ENCODE measurements around the gene KPRP.

The KPRP gene

GRCh38 chr1:152757747-152758146 is at the start of gene KPRP:
Gene KPRP (plus strand): TSS chr1:152758025. CDS start chr1:152759589, 1,564 bp downstream.
- in situ Hi-C loops (cut with HindIII; ENCODE audit: low sequenced_read_pairs): no loop called here
- DNase-seq (ENCODE audit: low read depth, low spot score): no peak
- no peak for TF ChIP-seq CTCF (IDR thresholded peaks at IDR 0.05; ENCODE audit: low read depth, low read length)
- H3K4me3 ChIP-seq (ENCODE audit: low read depth, low read length): no peak within 1 kb of the TSS

GRCh38 chr1:152718238-152718637 is 39.6 kb upstream of the KPRP start:
- no peak for TF ChIP-seq CTCF (IDR thresholded peaks at IDR 0.05; ENCODE audit: low read depth, low read length)
- DNase-seq (ENCODE audit: low read depth, low spot score): no peak
- no peak overlapping the region for H3K4me3 ChIP-seq (ENCODE audit: low read depth, low read length)
- in situ Hi-C loops (cut with HindIII; ENCODE audit: low sequenced_read_pairs): no loop called here

GRCh38 chr1:152725261-152725660 is 32.6 kb upstream of the KPRP start:
- DNase-seq (ENCODE audit: low read depth, low spot score): no peak
- in situ Hi-C loops (cut with HindIII; ENCODE audit: low sequenced_read_pairs): no loop called here
- H3K4me3 ChIP-seq (ENCODE audit: low read depth, low read length): no peak overlapping the region
- no peak for TF ChIP-seq CTCF (IDR thresholded peaks at IDR 0.05; ENCODE audit: low read depth, low read length)

- in situ Hi-C loops (cut with HindIII; ENCODE audit: low sequenced_read_pairs): no loop called here
- no peak overlapping the region for H3K4me3 ChIP-seq (ENCODE audit: low read depth, low read length)
- no peak for DNase-seq (ENCODE audit: low read depth, low spot score)
- TF ChIP-seq CTCF (IDR thresholded peaks at IDR 0.05; ENCODE audit: low read depth, low read length): no peak
Measured at GRCh38 chr1:152728986-152729385, 28.8 kb upstream of the KPRP start.

GRCh38 chr1:152735648-152736047 is 22.2 kb upstream of the KPRP start:
- in situ Hi-C loops (cut with HindIII; ENCODE audit: low sequenced_read_pairs): no loop called here
- TF ChIP-seq CTCF (IDR thresholded peaks at IDR 0.05; ENCODE audit: low read depth, low read length): peak; percentile 12
- no peak for DNase-seq (ENCODE audit: low read depth, low spot score)
- H3K4me3 ChIP-seq (ENCODE audit: low read depth, low read length): no peak overlapping the region

GRCh38 chr1:152737997-152738396 is 19.8 kb upstream of the KPRP start:
- no peak overlapping the region for H3K4me3 ChIP-seq (ENCODE audit: low read depth, low read length)
- TF ChIP-seq CTCF (IDR thresholded peaks at IDR 0.05; ENCODE audit: low read depth, low read length): no peak
- DNase-seq (ENCODE audit: low read depth, low spot score): no peak
- in situ Hi-C loops (cut with HindIII; ENCODE audit: low sequenced_read_pairs): no loop called here

GRCh38 chr1:152739841-152740240 is 18.0 kb upstream of the KPRP start:
- TF ChIP-seq CTCF (IDR thresholded peaks at IDR 0.05; ENCODE audit: low read depth, low read length): no peak
- DNase-seq (ENCODE audit: low read depth, low spot score): no peak
- in situ Hi-C loops (cut with HindIII; ENCODE audit: low sequenced_read_pairs): no loop called here
- H3K4me3 ChIP-seq (ENCODE audit: low read depth, low read length): no peak overlapping the region

Measured in astrocyte of the spinal cord (primary cell).